Measurements from ENCODE around the gene TRMT44. TPM values are rescaled to one million over a fixed set of nuclear protein-coding genes. Genes with fewer than 3 reads are reported as not detected.
"Not testable (repeated sequence)": the region's sequence is repeated elsewhere in the genome, so short reads cannot be mapped to it uniquely, and the experiment has no call there.

Gene TRMT44
- total RNA-seq, 4 donors from 2014 or later: 18.1 to 28.3 (median 23.1) TPM

- no peak for ATAC-seq (ENCODE audit: low FRiP score)
- TF ChIP-seq CTCF (IDR thresholded peaks at IDR 0.05): no peak
- DNase-seq (ENCODE audit: low spot score): no peak
These were observed 38.9 kb upstream of the TRMT44 start for GRCh38 chr4:8401665-8402064.

- TF ChIP-seq CTCF (IDR thresholded peaks at IDR 0.05): no peak
- DNase-seq (ENCODE audit: low spot score): no peak
- no peak for ATAC-seq (ENCODE audit: low FRiP score)
These were observed 38.4 kb upstream of the TRMT44 start for GRCh38 chr4:8402181-8402597.

- DNase-seq (ENCODE audit: low spot score): no peak
- TF ChIP-seq CTCF (IDR thresholded peaks at IDR 0.05): no peak
- no peak for ATAC-seq (ENCODE audit: low FRiP score)
These were observed 37.9 kb upstream of the TRMT44 start for GRCh38 chr4:8402640-8403039.

- TF ChIP-seq CTCF (IDR thresholded peaks at IDR 0.05): peak in 2 of 3 donors; percentile 14 to 65
- peak; percentile 86 for DNase-seq (ENCODE audit: low spot score)
- peak; percentile 91 for ATAC-seq (ENCODE audit: low FRiP score)
These were observed 37.3 kb upstream of the TRMT44 start for GRCh38 chr4:8403173-8403753.

GRCh38 chr4:8403976-8404375 lies 36.6 kb upstream of the TRMT44 start:
- no peak for TF ChIP-seq CTCF (IDR thresholded peaks at IDR 0.05)
- no peak for DNase-seq (ENCODE audit: low spot score)
- ATAC-seq (ENCODE audit: low FRiP score): no peak

- TF ChIP-seq CTCF (IDR thresholded peaks at IDR 0.05): no peak
- DNase-seq (ENCODE audit: low spot score) (no peak), ATAC-seq (ENCODE audit: low FRiP score) (no peak)
These were observed 35.6 kb upstream of the TRMT44 start for GRCh38 chr4:8404791-8405515.

- ATAC-seq (ENCODE audit: low FRiP score) (no peak), DNase-seq (ENCODE audit: low spot score) (no peak)
- TF ChIP-seq CTCF (IDR thresholded peaks at IDR 0.05): no peak
These were observed 35.1 kb upstream of the TRMT44 start for GRCh38 chr4:8405516-8405875.

GRCh38 chr4:8406887-8407286 lies 33.7 kb upstream of the TRMT44 start:
- not testable (repeated sequence) for ATAC-seq (ENCODE audit: low FRiP score); DNase-seq (ENCODE audit: low spot score)

Data from omental fat pad (tissue), 4 donors.